Neural cell (in vitro differentiated cells): ENCODE data around the gene KIF6.

Experiments used
- EP300 ChIP-seq: fragments of 450-650 bp; conservative IDR thresholded peaks from 2 replicates; pipeline ENCODE4 v1.6.1; 2014; ENCODE audit warnings: antibody characterized with exemption, mild to moderate bottlenecking, moderate library complexity; ENCODE audit not compliant: poor library complexity, severe bottlenecking
- EZH2 ChIP-seq: fragments of 200-600, 300-800 bp; shearing (Covaris generic), sonication (generic); IDR thresholded peaks from 2 replicates; pipeline ENCODE4 v1.6.1; 2014; ENCODE audit warnings: antibody characterized with exemption, low read length, borderline replicate concordance, mild to moderate bottlenecking; ENCODE audit not compliant: insufficient read depth, poor library complexity, severe bottlenecking
- MXI1 ChIP-seq: fragments of 450-650 bp; conservative IDR thresholded peaks from 2 replicates; pipeline ENCODE4 v1.6.1; 2014; ENCODE audit warnings: antibody characterized with exemption, mild to moderate bottlenecking; ENCODE audit not compliant: poor library complexity, severe bottlenecking
- POLR2AphosphoS5 ChIP-seq: IDR thresholded peaks from 2 replicates; pipeline ENCODE4 v1.6.1; 2012
- RAD21 ChIP-seq: fragments of 450-650 bp; conservative IDR thresholded peaks from 2 replicates; pipeline ENCODE4 v1.6.1; 2014; ENCODE audit warnings: antibody characterized with exemption, mild to moderate bottlenecking, moderate library complexity
- TF ChIP-seq, protein P1 (sequence below): fragments of 450-650 bp; IDR thresholded peaks from 2 replicates; pipeline ENCODE4 v1.5.1; 2014; ENCODE audit warnings: antibody characterized with exemption, mild to moderate bottlenecking, moderate library complexity; ENCODE audit not compliant: poor library complexity, severe bottlenecking
- TF ChIP-seq, protein P2 (sequence below): IDR thresholded peaks from 2 replicates; pipeline ENCODE4 v1.6.1; 2012; ENCODE audit warnings: borderline replicate concordance

- TF ChIP-seq EZH2: no peak
- TF ChIP-seq, protein P1, sequence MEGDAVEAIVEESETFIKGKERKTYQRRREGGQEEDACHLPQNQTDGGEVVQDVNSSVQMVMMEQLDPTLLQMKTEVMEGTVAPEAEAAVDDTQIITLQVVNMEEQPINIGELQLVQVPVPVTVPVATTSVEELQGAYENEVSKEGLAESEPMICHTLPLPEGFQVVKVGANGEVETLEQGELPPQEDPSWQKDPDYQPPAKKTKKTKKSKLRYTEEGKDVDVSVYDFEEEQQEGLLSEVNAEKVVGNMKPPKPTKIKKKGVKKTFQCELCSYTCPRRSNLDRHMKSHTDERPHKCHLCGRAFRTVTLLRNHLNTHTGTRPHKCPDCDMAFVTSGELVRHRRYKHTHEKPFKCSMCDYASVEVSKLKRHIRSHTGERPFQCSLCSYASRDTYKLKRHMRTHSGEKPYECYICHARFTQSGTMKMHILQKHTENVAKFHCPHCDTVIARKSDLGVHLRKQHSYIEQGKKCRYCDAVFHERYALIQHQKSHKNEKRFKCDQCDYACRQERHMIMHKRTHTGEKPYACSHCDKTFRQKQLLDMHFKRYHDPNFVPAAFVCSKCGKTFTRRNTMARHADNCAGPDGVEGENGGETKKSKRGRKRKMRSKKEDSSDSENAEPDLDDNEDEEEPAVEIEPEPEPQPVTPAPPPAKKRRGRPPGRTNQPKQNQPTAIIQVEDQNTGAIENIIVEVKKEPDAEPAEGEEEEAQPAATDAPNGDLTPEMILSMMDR: no peak
- TF ChIP-seq POLR2AphosphoS5: no peak
- no peak for TF ChIP-seq EP300
- TF ChIP-seq RAD21: no peak
- TF ChIP-seq, protein P2, sequence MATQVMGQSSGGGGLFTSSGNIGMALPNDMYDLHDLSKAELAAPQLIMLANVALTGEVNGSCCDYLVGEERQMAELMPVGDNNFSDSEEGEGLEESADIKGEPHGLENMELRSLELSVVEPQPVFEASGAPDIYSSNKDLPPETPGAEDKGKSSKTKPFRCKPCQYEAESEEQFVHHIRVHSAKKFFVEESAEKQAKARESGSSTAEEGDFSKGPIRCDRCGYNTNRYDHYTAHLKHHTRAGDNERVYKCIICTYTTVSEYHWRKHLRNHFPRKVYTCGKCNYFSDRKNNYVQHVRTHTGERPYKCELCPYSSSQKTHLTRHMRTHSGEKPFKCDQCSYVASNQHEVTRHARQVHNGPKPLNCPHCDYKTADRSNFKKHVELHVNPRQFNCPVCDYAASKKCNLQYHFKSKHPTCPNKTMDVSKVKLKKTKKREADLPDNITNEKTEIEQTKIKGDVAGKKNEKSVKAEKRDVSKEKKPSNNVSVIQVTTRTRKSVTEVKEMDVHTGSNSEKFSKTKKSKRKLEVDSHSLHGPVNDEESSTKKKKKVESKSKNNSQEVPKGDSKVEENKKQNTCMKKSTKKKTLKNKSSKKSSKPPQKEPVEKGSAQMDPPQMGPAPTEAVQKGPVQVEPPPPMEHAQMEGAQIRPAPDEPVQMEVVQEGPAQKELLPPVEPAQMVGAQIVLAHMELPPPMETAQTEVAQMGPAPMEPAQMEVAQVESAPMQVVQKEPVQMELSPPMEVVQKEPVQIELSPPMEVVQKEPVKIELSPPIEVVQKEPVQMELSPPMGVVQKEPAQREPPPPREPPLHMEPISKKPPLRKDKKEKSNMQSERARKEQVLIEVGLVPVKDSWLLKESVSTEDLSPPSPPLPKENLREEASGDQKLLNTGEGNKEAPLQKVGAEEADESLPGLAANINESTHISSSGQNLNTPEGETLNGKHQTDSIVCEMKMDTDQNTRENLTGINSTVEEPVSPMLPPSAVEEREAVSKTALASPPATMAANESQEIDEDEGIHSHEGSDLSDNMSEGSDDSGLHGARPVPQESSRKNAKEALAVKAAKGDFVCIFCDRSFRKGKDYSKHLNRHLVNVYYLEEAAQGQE: no peak
- no peak for TF ChIP-seq MXI1
These were observed 283.2 kb downstream of the KIF6 start for GRCh38 chr6:39441986-39442385.
